ENCODE results near the gene TBL2. TPM values are rescaled to one million over a fixed set of nuclear protein-coding genes. Genes with fewer than 3 reads are reported as not detected.
"Not testable (repeated sequence)": the region's sequence is repeated elsewhere in the genome, so short reads cannot be mapped to it uniquely, and the experiment has no call there.

TBL2 gene
- total RNA-seq, 1 donor from 2014 or later: 33.0 TPM

DNA sequence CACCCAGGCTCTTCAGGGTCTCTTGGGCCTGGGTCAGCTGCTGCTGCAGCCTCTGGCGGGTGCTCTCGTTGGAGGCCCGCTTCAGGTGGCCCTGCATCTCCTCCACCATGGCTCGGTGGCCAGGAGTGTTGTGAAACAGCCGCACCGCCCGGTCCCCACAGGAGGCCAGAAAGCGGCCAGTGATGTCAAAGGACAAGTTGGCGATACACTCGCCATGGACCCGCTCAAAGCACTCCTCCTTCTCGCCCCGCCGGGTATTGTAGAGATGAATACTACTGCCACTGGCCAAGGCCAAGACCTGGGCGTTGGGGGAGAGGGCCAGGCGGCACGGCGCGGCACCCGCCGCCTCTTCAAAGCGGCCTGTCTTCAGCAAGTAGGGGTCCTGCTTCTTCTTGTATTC, 7.9 kb downstream of the TBL2 start:
- DNase-seq (ENCODE audit: low spot score): no peak

GRCh38 chr7:73569042-73569608, 9.3 kb downstream of the TBL2 start:
- DNase-seq (ENCODE audit: low spot score): no peak

GRCh38 chr7:73567846-73568685, 10.3 kb downstream of the TBL2 start:
- no peak for DNase-seq (ENCODE audit: low spot score)

DNA sequence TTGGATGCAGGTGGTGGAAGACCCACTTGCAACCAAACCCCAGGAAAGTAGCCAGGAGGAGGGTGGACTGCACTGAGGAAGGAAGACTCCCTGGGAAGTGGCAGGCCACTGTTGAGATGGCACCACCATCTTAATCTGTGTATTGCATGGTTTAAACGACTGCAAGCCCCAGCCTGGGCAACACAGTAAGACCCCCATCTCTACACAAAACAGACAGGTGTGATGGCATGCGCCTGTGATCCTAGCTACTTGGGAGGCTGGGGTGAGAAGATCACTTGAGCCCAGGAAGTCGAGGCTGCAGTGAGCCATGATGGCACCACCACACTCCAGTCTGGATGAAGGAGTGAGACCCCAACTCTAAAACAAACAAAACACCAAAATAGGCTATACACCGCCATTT, 11.2 kb downstream of the TBL2 start:
- DNase-seq (ENCODE audit: low spot score): no peak

GRCh38 chr7:73566431-73566830, 11.9 kb downstream of the TBL2 start:
- not testable (repeated sequence) for DNase-seq (ENCODE audit: low spot score)

- no peak for DNase-seq (ENCODE audit: low spot score)
These were observed 12.6 kb downstream of the TBL2 start for GRCh38 chr7:73565675-73566340.

DNA sequence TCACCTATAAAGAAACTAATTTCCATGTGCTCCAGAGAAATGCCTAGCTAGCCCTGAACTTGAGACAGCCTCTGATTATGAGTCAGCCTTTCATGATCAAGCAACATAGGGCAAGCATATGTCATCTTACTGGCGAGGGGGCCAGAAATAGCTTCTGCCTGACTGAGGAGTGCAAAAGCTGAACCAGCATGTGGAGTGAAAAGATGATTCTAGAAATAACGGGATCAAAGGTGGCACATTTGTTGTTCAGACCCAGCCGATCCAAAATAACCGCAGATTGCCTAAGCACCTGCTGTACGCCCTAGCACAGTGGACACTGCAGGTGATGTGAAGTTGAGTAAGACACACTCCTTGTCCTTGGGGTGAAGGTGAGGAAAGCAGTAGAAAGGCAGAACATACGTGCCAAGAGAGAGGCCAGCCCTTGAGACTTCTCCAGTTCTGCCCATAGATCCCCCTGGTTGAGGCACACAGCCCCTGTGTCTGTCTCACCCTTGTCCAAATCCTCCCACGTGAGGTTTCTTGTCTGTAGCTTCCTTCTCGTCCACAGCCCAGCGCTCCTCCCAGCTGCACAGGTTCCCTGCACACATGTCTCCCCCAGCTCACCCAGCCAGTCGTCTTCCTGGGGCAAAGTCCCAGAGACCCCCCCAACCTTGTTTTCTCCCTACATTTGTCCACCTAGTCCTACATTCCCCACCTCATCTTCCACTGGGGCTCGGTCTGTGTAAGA, 18.1 kb downstream of the TBL2 start:
- no peak for DNase-seq (ENCODE audit: low spot score)

DNA sequence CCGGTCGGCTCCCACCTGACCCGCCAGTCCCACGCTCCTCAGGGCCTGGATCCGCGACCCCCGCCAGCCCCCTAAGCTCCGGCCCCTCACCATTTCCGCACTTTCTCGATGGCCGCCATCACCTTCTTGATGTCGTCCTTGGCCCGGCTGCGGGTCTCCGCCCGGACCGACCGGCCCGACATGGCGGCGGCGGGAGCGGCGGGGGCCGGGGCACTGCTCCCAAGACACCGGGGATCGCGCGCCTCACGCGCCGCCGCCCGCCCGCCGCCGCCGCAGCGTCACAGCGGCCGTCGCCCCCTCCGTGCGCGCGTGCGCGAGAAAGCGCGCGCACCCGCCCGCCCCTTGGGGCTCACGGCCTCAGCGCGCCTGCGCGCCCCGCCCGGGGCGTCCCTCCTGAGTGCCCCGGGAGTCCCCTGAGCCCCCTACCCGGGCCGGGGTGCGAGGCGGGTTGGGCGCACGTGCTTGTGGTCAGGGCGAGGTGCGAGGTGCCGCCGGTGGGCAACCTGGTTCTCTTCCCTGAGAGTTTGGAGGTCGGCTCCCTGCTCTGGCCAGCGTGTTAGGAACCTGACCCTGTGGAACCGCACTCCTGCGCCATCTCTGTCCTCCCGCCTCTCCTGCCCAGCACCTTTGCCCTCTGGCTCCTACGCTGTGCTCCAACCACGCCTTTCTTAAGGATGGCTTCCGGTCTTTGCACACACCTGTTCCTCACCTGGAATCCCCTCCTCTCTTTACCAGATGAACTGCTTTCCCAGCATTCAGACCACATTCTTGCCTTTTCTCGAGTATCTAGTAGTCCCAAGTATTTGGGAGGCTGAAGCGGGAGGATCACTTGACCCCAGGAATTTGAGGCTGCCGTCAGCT, 20.8 kb downstream of the TBL2 start, which contains the start of gene BCL7B:
TSS of gene BCL7B (minus strand) at position 294 of the 861 bp plus-strand sequence. CDS start at position 182, 112 bp downstream.
- DNase-seq (ENCODE audit: low spot score): peak; percentile 60

GRCh38 chr7:73557108-73557396, 21.3 kb downstream of the TBL2 start:
- peak; percentile 93 for DNase-seq (ENCODE audit: low spot score)

- DNase-seq (ENCODE audit: low spot score): no peak
These were observed 21.9 kb downstream of the TBL2 start for GRCh38 chr7:73556208-73557107.

GRCh38 chr7:73555411-73555982, 22.9 kb downstream of the TBL2 start:
- no peak for DNase-seq (ENCODE audit: low spot score)

DNA sequence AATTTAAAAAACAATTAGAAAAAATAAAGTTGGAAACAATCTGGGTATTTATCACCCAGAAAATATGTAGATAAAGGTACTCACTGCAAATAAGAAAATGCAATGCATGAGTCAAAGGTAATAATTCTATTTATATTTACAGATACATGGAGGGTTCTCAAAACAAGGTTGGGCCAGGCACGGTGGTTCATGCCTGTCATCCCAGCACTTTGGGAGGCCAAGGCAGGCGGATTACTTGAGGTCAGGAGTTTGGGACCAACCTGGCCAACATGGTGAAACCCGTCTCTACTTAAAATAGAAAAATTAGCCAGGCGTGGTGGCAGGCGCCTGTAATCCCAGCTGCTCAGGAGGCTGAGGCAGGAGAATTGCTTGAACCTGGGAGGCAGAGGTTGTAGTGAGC, 28.3 kb downstream of the TBL2 start:
- DNase-seq (ENCODE audit: low spot score): not testable (repeated sequence)

DNA sequence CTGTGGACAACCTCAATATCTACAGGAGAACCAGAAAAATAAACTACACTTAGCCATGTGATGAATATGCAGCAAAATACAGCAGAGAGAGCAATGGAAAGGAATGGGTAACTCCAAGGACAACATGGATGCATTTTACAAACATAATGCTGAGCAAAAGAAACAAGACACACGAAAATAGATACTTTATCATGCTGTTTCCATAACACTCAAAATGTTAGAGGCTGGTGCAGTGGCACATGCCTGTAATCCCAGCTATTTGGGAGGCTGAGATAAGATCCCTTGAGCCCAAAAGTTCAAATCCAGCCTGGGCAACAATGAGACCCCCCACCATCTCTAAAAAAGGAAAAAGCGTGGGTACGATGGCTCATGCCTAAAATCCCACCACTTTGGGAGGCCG, 29.2 kb downstream of the TBL2 start:
- no peak for DNase-seq (ENCODE audit: low spot score)

DNA sequence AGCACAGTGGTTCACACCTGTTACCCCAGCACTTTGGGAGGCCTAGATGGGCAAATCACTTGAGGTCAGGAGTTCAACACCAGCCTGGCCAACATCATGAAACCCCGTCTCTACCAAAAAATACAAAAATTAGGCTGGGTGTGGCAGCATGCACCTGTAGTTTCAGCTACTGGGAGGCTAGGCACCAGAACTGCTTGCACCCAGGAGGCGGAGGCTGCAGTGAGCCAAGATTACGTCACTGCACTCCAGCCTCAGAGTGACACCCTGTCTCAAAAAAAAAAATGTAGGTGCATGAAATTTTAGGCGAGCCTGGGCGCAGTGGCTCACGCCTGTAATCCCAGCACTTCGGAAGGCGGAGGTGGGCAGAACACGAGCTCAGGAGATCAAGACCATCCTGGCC, 30.5 kb downstream of the TBL2 start:
- no peak for DNase-seq (ENCODE audit: low spot score)

GRCh38 chr7:73544678-73545077, 33.7 kb downstream of the TBL2 start:
- no peak for DNase-seq (ENCODE audit: low spot score)

- no peak for DNase-seq (ENCODE audit: low spot score)
These were observed 36.7 kb downstream of the TBL2 start for GRCh38 chr7:73541722-73542121.

DNA sequence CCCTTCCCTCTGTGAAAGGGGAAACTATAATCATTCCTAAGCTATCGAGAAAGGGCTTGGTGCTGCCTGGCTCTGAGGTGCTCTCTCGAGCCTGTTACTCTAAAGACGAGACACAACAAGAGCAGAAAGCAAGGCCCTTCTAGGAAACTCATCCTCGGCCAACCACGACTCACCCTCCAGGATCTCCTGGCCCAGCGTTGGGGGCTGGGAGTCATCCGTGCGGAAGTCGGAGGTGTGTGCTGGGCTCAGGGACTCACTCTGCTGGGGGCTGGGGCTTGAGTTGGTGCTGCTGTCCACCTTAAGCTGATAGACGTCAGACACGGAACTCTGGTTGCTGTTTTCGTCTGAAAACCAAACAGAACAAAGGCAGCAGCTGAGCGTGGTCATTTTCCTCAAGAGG, 38.7 kb downstream of the TBL2 start:
- DNase-seq (ENCODE audit: low spot score): no peak

DNA sequence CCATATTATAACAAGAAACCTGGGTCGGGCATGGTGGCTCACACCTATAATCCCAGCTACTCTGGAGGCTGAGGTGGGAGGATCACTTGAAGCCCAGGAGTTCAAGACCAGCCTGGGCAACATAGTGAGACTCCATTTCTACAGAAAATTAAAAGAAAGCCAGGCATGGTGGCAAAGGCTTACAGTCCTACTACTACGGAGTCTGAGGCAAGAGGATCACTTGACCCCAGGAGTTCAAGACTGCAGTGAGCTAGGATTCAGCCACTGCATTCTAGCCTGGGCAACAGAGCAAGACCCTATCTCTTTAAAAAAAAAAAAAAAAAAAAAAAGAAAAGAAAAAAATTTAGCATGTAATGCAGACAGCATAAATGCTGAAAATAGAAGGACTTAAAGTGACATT, 39.9 kb downstream of the TBL2 start:
- not testable (repeated sequence) for DNase-seq (ENCODE audit: low spot score)

GRCh38 chr7:73537051-73537450, 41.3 kb downstream of the TBL2 start:
- no peak for DNase-seq (ENCODE audit: low spot score)

DNA sequence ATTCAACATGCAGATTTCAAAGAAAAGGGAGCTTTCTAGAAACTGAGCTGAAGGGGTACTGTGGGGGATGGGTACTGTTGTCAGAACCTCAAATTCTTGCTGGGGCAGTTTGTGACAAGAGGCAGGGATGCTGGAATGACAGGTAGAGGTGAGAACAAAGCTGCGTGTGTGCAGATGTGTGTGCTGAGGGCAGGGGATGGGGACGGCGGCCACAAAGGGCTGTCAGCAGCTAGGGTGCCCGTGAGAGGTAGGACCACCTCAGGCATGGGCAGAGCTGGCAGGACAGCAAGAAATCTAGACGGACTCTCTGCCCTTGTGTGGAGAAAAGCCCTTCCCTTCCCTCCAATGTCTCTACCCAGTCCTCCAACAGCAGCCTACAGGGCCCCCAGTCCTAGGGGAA, 41.9 kb downstream of the TBL2 start:
- no peak for DNase-seq (ENCODE audit: low spot score)

Data from ureter (tissue), 1 donor.